ENCODE data around the gene RFX2.

Gene RFX2

GRCh38 chr19:6132482-6132881, 22.2 kb upstream of the RFX2 start:
- no peak for DNase-seq (ENCODE audit: low read depth)
- no peak overlapping the region for H3K4me3 ChIP-seq (replicated peaks; ENCODE audit: low read depth, low read length)

GRCh38 chr19:6127716-6128335, 17.5 kb upstream of the RFX2 start:
- H3K4me3 ChIP-seq (replicated peaks; ENCODE audit: low read depth, low read length) = no peak overlapping the region
- no peak for TF ChIP-seq CTCF (IDR thresholded peaks at IDR 0.05; ENCODE audit: low read length, missing control alignments)
- DNase-seq (ENCODE audit: low read depth) = no peak

More at GRCh38 chr19:6132482-6132881, 22.2 kb upstream of the RFX2 start:
- no peak for TF ChIP-seq CTCF (IDR thresholded peaks at IDR 0.05; ENCODE audit: low read length, missing control alignments)

GRCh38 chr19:6126335-6126974, 16.2 kb upstream of the RFX2 start:
- peak; percentile 83 for DNase-seq (ENCODE audit: low read depth)
- peak; percentile 47 for TF ChIP-seq CTCF (IDR thresholded peaks at IDR 0.05; ENCODE audit: low read length, missing control alignments)
- no peak overlapping the region for H3K4me3 ChIP-seq (replicated peaks; ENCODE audit: low read depth, low read length)

GRCh38 chr19:6125571-6125989, 15.3 kb upstream of the RFX2 start:
- TF ChIP-seq CTCF (IDR thresholded peaks at IDR 0.05; ENCODE audit: low read length, missing control alignments) = peak; percentile 100
- DNase-seq (ENCODE audit: low read depth) = peak; percentile 83
- no peak overlapping the region for H3K4me3 ChIP-seq (replicated peaks; ENCODE audit: low read depth, low read length)

- DNase-seq (ENCODE audit: low read depth) = no peak
- H3K4me3 ChIP-seq (replicated peaks; ENCODE audit: low read depth, low read length) = no peak overlapping the region
- no peak for TF ChIP-seq CTCF (IDR thresholded peaks at IDR 0.05; ENCODE audit: low read length, missing control alignments)
Measured at GRCh38 chr19:6119031-6119430, 8.7 kb upstream of the RFX2 start.

GRCh38 chr19:6118043-6118442, 7.7 kb upstream of the RFX2 start:
- H3K4me3 ChIP-seq (replicated peaks; ENCODE audit: low read depth, low read length) = no peak overlapping the region
- no peak for TF ChIP-seq CTCF (IDR thresholded peaks at IDR 0.05; ENCODE audit: low read length, missing control alignments)
- no peak for DNase-seq (ENCODE audit: low read depth)

- no peak for DNase-seq (ENCODE audit: low read depth)
- no peak overlapping the region for H3K4me3 ChIP-seq (replicated peaks; ENCODE audit: low read depth, low read length)
- no peak for TF ChIP-seq CTCF (IDR thresholded peaks at IDR 0.05; ENCODE audit: low read length, missing control alignments)
Measured at GRCh38 chr19:6117534-6117933, 7.2 kb upstream of the RFX2 start.
